ENCODE measurements around the gene ZNF611.
"Not testable (repeated sequence)": the region's sequence is repeated elsewhere in the genome, so short reads cannot be mapped to it uniquely, and the experiment has no call there.

Gene ZNF611

DNA sequence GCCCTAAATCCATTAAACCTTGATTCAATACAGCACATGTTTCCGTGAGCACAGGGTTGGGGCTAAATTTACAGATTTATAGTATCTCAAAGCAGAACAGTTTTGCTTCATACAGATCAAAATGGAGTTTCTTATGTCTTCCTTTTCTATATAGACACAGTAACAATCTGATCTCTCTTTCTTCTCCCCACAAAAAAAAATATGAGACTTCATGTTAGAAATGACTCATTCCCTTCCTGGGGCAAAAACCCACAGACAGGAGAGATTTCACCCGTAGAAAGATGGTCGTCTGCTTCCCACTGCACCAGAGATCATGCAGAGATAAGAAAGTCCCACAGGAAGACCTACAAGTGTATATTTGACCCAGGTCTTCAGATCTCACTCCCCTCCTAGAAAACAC is 7.7 kb upstream of the ZNF611 start:
- no peak for DNase-seq (ENCODE audit: low read depth)
- no peak overlapping the region for H3K4me3 ChIP-seq (ENCODE audit: control insufficient read depth, low read depth, low read length)
- TF ChIP-seq, protein P1, sequence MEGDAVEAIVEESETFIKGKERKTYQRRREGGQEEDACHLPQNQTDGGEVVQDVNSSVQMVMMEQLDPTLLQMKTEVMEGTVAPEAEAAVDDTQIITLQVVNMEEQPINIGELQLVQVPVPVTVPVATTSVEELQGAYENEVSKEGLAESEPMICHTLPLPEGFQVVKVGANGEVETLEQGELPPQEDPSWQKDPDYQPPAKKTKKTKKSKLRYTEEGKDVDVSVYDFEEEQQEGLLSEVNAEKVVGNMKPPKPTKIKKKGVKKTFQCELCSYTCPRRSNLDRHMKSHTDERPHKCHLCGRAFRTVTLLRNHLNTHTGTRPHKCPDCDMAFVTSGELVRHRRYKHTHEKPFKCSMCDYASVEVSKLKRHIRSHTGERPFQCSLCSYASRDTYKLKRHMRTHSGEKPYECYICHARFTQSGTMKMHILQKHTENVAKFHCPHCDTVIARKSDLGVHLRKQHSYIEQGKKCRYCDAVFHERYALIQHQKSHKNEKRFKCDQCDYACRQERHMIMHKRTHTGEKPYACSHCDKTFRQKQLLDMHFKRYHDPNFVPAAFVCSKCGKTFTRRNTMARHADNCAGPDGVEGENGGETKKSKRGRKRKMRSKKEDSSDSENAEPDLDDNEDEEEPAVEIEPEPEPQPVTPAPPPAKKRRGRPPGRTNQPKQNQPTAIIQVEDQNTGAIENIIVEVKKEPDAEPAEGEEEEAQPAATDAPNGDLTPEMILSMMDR (conservative IDR thresholded peaks at IDR 0.05; ENCODE audit: control insufficient read depth, insufficient read depth, low read depth, low read length) = no peak

DNA sequence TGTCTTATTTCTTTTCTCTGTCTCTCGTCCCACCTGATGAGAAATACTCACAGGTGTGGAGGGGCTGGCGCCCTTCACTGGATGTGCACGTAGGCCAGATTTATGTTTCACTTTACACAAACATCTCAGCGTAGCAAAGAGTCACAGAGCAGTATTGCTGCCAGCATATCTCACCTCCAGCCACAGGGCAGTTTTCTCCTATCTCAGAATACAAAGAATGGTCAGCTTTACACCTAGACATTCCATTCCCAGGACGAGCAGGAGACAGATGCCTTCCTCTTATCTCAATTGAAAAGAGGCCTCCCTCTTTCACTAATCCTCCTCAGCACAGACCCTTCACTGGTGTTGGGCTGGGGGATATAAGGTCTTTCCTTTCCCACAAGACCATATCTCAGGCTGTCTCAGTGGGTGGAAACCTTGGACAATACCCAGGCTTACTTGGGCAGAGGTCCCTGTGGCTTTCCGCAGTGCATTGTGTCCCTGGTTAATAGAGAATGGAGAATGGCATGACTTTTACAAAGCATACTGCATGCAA is 7.2 kb upstream of the ZNF611 start:
- TF ChIP-seq, protein P1 (conservative IDR thresholded peaks at IDR 0.05; ENCODE audit: control insufficient read depth, insufficient read depth, low read depth, low read length) = no peak
- no peak overlapping the region for H3K4me3 ChIP-seq (ENCODE audit: control insufficient read depth, low read depth, low read length)
- DNase-seq (ENCODE audit: low read depth) = no peak

DNA sequence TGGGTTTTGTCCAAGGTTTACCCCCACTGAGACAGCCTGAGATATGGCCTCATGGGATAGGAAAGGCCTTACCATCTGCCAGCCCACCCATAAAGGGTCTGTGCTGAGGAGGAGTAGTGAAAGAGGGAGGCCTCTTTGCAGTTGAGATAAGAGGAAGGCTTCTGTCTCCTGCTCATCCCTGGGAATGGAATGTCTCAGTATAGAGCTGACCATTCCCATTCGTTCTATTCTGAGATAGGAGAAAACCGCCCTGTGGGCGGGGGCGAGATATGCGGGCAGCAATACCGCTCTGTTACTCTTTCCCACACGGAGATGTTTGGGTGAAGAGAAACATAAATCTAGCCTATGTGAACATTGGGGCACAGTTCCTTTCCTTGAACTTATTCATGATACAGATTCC is 6.5 kb upstream of the ZNF611 start:
- not testable (repeated sequence) for H3K4me3 ChIP-seq (ENCODE audit: control insufficient read depth, low read depth, low read length); DNase-seq (ENCODE audit: low read depth)

DNA sequence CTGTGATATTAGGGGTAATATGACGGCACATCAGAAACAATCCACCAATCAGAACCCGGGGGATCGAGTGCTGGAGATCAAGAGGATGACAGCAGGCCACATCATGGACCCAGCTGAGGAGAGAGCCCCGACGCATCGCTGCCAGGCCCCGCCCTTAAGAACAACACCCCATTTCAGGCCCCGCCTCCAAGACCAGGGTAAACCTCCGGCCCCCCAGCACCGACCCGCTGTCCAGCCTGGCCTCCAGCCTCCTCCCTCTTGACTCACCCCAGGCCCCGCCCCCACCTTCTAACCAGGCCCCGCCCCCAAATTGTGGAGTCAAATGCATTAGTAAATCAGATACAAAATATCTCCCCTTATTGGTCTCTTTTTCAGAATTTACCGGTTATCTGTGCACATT is 4.7 kb upstream of the ZNF611 start:
- no peak for DNase-seq (ENCODE audit: low read depth)
- TF ChIP-seq, protein P1 (conservative IDR thresholded peaks at IDR 0.05; ENCODE audit: control insufficient read depth, insufficient read depth, low read depth, low read length) = no peak
- no peak overlapping the region for H3K4me3 ChIP-seq (ENCODE audit: control insufficient read depth, low read depth, low read length)

DNA sequence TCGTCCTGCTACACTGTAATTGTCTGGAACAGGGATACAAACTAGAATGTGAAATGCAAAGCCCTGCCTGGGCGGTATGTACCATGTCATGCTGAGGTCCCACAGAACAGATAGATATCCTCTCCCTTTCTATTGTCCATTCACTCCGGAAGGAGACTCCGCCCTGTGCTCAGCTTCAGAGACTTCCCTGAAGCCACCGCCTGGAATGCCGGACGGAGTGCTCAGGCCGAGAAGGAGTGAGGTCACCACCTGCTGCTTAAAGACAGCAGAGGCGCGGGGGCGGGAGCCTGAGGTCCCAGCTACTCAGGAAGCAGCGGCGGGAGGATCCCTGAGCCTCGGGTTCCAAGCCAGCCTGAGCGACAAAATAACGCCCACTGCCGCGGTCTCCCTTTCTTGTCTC is 890 bp upstream of the ZNF611 start:
- DNase-seq (ENCODE audit: low read depth) = peak; percentile 74
- TF ChIP-seq, protein P1 (conservative IDR thresholded peaks at IDR 0.05; ENCODE audit: control insufficient read depth, insufficient read depth, low read depth, low read length) = no peak
- H3K4me3 ChIP-seq (ENCODE audit: control insufficient read depth, low read depth, low read length) = no peak overlapping the region

DNA sequence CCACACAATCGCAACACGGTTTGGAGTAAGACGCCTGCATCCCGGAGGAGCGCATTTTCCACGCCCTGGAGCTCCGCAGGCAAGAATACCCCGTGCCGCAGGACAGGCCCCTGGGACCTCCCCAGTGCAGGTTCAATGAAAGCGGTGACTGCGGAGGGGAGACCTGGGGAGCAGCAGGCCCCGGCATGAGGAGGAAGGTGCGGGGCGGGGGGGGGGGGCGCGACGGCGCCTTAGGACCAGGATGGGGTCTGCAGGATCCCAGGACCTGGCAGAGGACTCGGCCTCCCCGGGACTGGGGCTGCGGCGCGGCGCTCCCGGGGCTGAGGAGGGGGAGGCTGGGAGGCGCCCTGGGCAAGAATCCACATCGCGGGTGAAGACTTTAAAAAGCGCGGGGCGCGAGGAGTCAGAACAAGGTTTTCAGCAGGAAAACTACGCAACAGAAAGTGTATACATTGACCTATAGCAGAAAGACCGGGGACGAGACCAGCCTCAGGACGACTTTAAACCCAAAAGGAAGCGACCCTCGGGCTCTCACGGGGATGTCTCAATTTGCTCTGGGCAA is 432 bp downstream of the ZNF611 start:
- peak overlapping the region; percentile 94 for H3K4me3 ChIP-seq (ENCODE audit: control insufficient read depth, low read depth, low read length)
- TF ChIP-seq, protein P1 (conservative IDR thresholded peaks at IDR 0.05; ENCODE audit: control insufficient read depth, insufficient read depth, low read depth, low read length) = no peak
- DNase-seq (ENCODE audit: low read depth) = peak; percentile 2

DNA sequence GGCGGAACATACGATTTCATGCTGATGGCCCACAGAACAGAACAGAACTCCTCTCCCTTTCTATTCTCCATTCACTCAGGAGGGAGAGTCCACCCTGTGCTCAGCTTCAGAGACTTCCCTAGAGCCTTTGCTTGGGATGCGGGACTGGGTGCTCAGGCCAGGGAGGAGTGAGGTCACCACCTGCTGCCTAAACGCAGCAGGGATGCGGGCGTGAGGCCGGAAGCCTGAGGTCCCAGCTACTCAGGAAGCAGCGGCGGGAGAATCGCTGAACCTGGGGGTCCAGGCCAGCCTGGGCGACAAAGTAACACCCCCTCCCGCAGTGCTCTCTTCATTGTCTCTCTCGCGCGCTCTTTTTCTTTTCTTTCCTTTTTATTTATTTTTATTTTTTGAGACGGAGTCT is 8.8 kb downstream of the ZNF611 start:
- not testable (repeated sequence) for H3K4me3 ChIP-seq (ENCODE audit: control insufficient read depth, low read depth, low read length); DNase-seq (ENCODE audit: low read depth)

DNA sequence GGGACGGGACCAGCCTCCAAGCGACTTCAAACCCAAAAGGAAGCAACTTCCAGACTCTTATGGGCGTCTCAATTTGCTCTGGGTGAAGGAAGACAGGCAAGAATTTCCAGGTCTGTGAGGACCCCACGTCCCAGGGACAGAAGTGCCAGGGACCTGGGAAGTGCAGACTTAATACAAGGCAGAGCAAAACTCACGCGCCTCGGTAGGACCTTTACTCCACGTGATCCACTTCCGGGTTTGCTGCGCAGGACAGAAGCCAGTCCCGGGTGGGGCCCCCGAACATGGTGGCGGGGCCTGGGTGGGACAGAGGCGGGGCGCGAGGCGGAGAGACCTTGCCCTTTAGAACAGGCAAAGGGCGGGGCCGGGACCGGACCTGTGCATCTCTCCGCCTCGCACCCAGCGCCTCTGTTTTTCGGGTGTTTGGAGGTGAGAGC is 9.3 kb downstream of the ZNF611 start:
- DNase-seq (ENCODE audit: low read depth) = no peak
- no peak overlapping the region for H3K4me3 ChIP-seq (ENCODE audit: control insufficient read depth, low read depth, low read length)
- TF ChIP-seq, protein P1 (conservative IDR thresholded peaks at IDR 0.05; ENCODE audit: control insufficient read depth, insufficient read depth, low read depth, low read length) = no peak
